Hindlimb muscle (tissue), 1 donor: ENCODE data around the gene SUN1. TPM values are rescaled to one million over a fixed set of nuclear protein-coding genes. Genes with fewer than 3 reads are reported as not detected.
"Not testable (repeated sequence)": the region's sequence is repeated elsewhere in the genome, so short reads cannot be mapped to it uniquely, and the experiment has no call there.

Experiments used
- DNase-seq: peaks from one replicate; pipeline ENCODE4 v3.0.0-alpha.2; 2013
- polyA plus RNA-seq: library from polyadenylated mRNA; unstranded; fragments of 120-200 nt; gene quantifications from one replicate; pipeline ENCODE4 v1.2.1, GENCODE V29; 2013; ENCODE audit not compliant: insufficient read length

The SUN1 gene
- 227 TPM for polyA plus RNA-seq

GRCh38 chr7:832167-832967 is at the start of gene SUN1:
Gene SUN1, plus strand, starts transcription at chr7:832476. Its CDS starts 49 bp downstream, at chr7:832525.
- no peak for DNase-seq

- DNase-seq = no peak
Measured at GRCh38 chr7:782718-783449, 49.4 kb upstream of the SUN1 start.

- no peak for DNase-seq
Measured at GRCh38 chr7:783556-784490, 48.5 kb upstream of the SUN1 start.

GRCh38 chr7:784971-785370 is 47.3 kb upstream of the SUN1 start:
- DNase-seq = no peak

GRCh38 chr7:785416-785815 is 46.9 kb upstream of the SUN1 start:
- no peak for DNase-seq

GRCh38 chr7:786472-787255 is 45.6 kb upstream of the SUN1 start:
- no peak for DNase-seq

GRCh38 chr7:787332-788240 is 44.7 kb upstream of the SUN1 start:
- no peak for DNase-seq

- DNase-seq = no peak
Measured at GRCh38 chr7:791519-791918, 40.8 kb upstream of the SUN1 start.

- no peak for DNase-seq
Measured at GRCh38 chr7:794207-794606, 38.1 kb upstream of the SUN1 start.

GRCh38 chr7:794671-795329 is 37.5 kb upstream of the SUN1 start:
- no peak for DNase-seq

GRCh38 chr7:796434-797169 is 35.7 kb upstream of the SUN1 start:
- DNase-seq = not testable (repeated sequence)

- DNase-seq = no peak
Measured at GRCh38 chr7:798921-799470, 33.3 kb upstream of the SUN1 start.

GRCh38 chr7:800692-801091 is 31.6 kb upstream of the SUN1 start:
- DNase-seq = no peak

GRCh38 chr7:801351-801750 is 30.9 kb upstream of the SUN1 start:
- not testable (repeated sequence) for DNase-seq

GRCh38 chr7:801940-802381 is 30.3 kb upstream of the SUN1 start:
- no peak for DNase-seq

GRCh38 chr7:802500-803242 is 29.6 kb upstream of the SUN1 start:
- DNase-seq = no peak

- no peak for DNase-seq
Measured at GRCh38 chr7:803243-803635, 29.0 kb upstream of the SUN1 start.

- not testable (repeated sequence) for DNase-seq
Measured at GRCh38 chr7:803796-804195, 28.5 kb upstream of the SUN1 start.
